Testis (tissue), 3 donors: ENCODE measurements around the gene PRRC2A. TPM values are rescaled to one million over a fixed set of nuclear protein-coding genes. Genes with fewer than 3 reads are reported as not detected.

Experiments
- DNase-seq: peaks from one replicate; pipeline ENCODE4 v3.0.0-alpha.2; 2019
- H3K27ac ChIP-seq, 2 donors: fragments of 200-600 bp; sonication (generic); one replicate each; pipeline ENCODE4 v1.5.1; 2019
- H3K27me3 ChIP-seq: fragments of 200-600 bp; sonication (generic); one replicate; pipeline ENCODE4 v1.5.1; 2019
- H3K36me3 ChIP-seq: fragments of 200-600 bp; sonication (generic); one replicate; pipeline ENCODE4 v1.5.1; 2017; ENCODE audit warnings: low read depth; ENCODE audit errors: missing control alignments
- H3K4me1 ChIP-seq: fragments of 200-600 bp; sonication (generic); one replicate; pipeline ENCODE4 v1.5.1; 2019
- H3K4me3 ChIP-seq, 2 donors: fragments of 200-600 bp; sonication (generic); one replicate each; pipeline ENCODE4 v1.5.1; 2017 to 2019
- H3K9me3 ChIP-seq: fragments of 200-600 bp; sonication (generic); one replicate; pipeline ENCODE4 v1.5.1; 2017
- POLR2A ChIP-seq: fragments of 450-650 bp; IDR thresholded peaks from one replicate; pipeline ENCODE4 v1.6.1; 2017; ENCODE audit warnings: antibody characterized with exemption, mild to moderate bottlenecking, moderate library complexity
- WGBS, 2 donors: methylation state at CpG; one replicate each; pipeline ENCODE4 v1.1.5; 2018; 5-methylcytosine and 5-hydroxymethylcytosine counted together
- intact Hi-C: fragments of 100-400 bp; cut with DNase I; formaldehyde crosslinking; loops from one replicate; pipeline ENCODE4 v1.15.1; 2023; ENCODE audit warnings: low total_unique reads
- microRNA-seq, 2 donors: library from miRNA; unstranded; fragments of <30 nt; microRNA quantifications; one replicate each; pipeline ENCODE4, GENCODE V29; 2016; ENCODE audit warnings: borderline number of aligned reads in 2 of 2, borderline replicate concordance in 1 of 2
- polyA plus RNA-seq: library from polyadenylated mRNA; stranded (reverse); fragments of 350-450 nt; fragmentation: Illumina TruSeq; extraction: RNeasy Lipid Tissue Mini Kit (QIAGEN cat#74804); gene quantifications from one replicate; pipeline ENCODE4 v1.2.3, GENCODE V29; 2014; ENCODE audit warnings: low read depth, low replicate concordance; ENCODE audit not compliant: insufficient read depth
- small RNA-seq, 2 donors: library from RNA; depleted of rRNA; stranded (forward); fragments of <200 nt; gene quantifications; one replicate each; pipeline ENCODE3, GENCODE V24; 2016
- total RNA-seq, 2 donors: library from RNA; depleted of rRNA; stranded (reverse); fragments of >200 nt; gene quantifications; one replicate each; pipeline ENCODE4 v1.2.3, GENCODE V29; 2016

Gene PRRC2A
- total and polyA plus RNA-seq, 3 donors from 2014 or later = 288 to 473 (median 301) TPM

GRCh38 chr6:31686483-31686882 lies 66.0 kb downstream of the PRRC2A start:
- H3K27ac ChIP-seq = no peak overlapping the region
- no peaks in the 10 kb centered on the region for H3K27me3 ChIP-seq
- no peak for TF ChIP-seq POLR2A
- intact Hi-C loops = no loop called here
- WGBS, 2 donors = 67 to 84% methylated on average over 5 of the region's 5 CpGs
- no peak overlapping the region for H3K4me3 ChIP-seq
- DNase-seq = no peak
- no peaks in the 10 kb centered on the region for H3K36me3 ChIP-seq
- peaks cover 9% of the 10 kb centered on the region for H3K4me1 ChIP-seq
- no peaks in the 10 kb centered on the region for H3K9me3 ChIP-seq

DNA sequence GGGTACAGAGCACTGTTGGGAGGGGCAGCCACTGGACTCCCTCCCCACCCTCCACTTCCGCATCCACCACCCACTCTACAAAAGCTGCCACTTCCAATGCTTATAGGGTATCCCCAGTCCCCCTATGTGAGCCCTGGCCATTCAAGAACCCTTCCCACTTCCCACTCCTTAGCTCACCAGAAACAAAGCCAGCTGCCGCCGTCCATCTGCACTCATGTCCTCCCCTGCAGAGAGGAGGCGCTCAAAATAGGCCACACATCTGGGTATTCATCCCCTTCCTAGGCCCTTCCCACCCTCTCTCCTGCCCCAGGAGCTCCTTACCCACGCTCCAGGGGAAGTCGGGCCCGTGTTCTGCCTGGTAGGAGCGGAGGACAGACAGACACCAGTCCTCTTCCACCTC lies 66.8 kb downstream of the PRRC2A start:
- H3K9me3 ChIP-seq = no peaks in the 10 kb centered on the region
- peaks cover 4% of the 10 kb centered on the region for H3K4me1 ChIP-seq
- no peak for TF ChIP-seq POLR2A
- H3K4me3 ChIP-seq = no peak overlapping the region
- intact Hi-C loops = no loop called here
- no peak overlapping the region for H3K27ac ChIP-seq
- WGBS, 2 donors = 81 to 91% methylated on average over 4 to 8 of the region's 8 CpGs
- H3K36me3 ChIP-seq = no peaks in the 10 kb centered on the region
- DNase-seq = no peak
- H3K27me3 ChIP-seq = no peaks in the 10 kb centered on the region

Small RNA genes within 50 kb of the gene (microRNA-seq; reads per million reads assigned to microRNA genes)
- 0 to 1.4 reads per million in 2 donors for gene MIR6832

Small RNA genes within 50 kb of the gene (small RNA-seq; reads per million reads assigned to genes)
- gene MIR6832 (0 reads per million in 2 donors), gene RF00019 (0 reads per million in 2 donors), gene SNORA38 (27.6 to 30.7 reads per million in 2 donors), gene UQCRHP1 (0 reads per million in 2 donors)

Other genes with a start within 250 kb of the PRRC2A start
Only the 30 nearest of the 35 such genes appear.
- gene MICB, start 122.6 kb upstream of the PRRC2A start, total RNA-seq = 1 to 10 TPM; 4.4 to 5.4 TPM
- gene MICB, start 122.6 kb upstream of the PRRC2A start, polyA plus RNA-seq = 4.1 TPM
- not detected for gene MCCD1, start 91.8 kb upstream of the PRRC2A start, total RNA-seq
- gene MCCD1, start 91.8 kb upstream of the PRRC2A start, polyA plus RNA-seq = not detected
- 100 to 1,000 TPM; 312 to 360 TPM for gene DDX39B, start 78.7 kb upstream of the PRRC2A start, total RNA-seq
- gene DDX39B, start 78.7 kb upstream of the PRRC2A start, polyA plus RNA-seq = 250 TPM
- gene ATP6V1G2, start 74.1 kb upstream of the PRRC2A start, total RNA-seq = 1 to 10 TPM; 3.3 to 6.9 TPM
- gene ATP6V1G2, start 74.1 kb upstream of the PRRC2A start, polyA plus RNA-seq = 4.7 TPM
- gene NFKBIL1, start 73.1 kb upstream of the PRRC2A start, total RNA-seq = 10 to 100 TPM; 51.2 to 55.3 TPM
- gene NFKBIL1, start 73.1 kb upstream of the PRRC2A start, polyA plus RNA-seq = 25.9 TPM
- 1 to 10 TPM; 1.3 to 2.6 TPM for gene LTA, start 48.4 kb upstream of the PRRC2A start, total RNA-seq
- 2.0 TPM for gene LTA, start 48.4 kb upstream of the PRRC2A start, polyA plus RNA-seq
- gene TNF, start 45.1 kb upstream of the PRRC2A start, total RNA-seq = under 1 TPM; 0.24 to 0.31 TPM
- gene TNF, start 45.1 kb upstream of the PRRC2A start, polyA plus RNA-seq = 1.1 TPM
- 1 to 10 TPM in 1 of 2 donors, not detected in 1; 2.0 TPM for gene LTB, start 38.3 kb upstream of the PRRC2A start, total RNA-seq
- gene LTB, start 38.3 kb upstream of the PRRC2A start, polyA plus RNA-seq = 7.2 TPM
- gene LST1, start 34.4 kb upstream of the PRRC2A start, total RNA-seq = 1 to 10 TPM in 1 of 2 donors, under 1 TPM in 1; 0.71 to 1.2 TPM
- 13.0 TPM for gene LST1, start 34.4 kb upstream of the PRRC2A start, polyA plus RNA-seq
- gene NCR3, start 27.7 kb upstream of the PRRC2A start, total RNA-seq = 1 to 10 TPM in 1 of 2 donors, not detected in 1; 2.6 TPM
- 1.7 TPM for gene NCR3, start 27.7 kb upstream of the PRRC2A start, polyA plus RNA-seq
- gene AIF1, start 5.5 kb upstream of the PRRC2A start, total RNA-seq = 1 to 10 TPM; 2.9 to 6.3 TPM
- gene AIF1, start 5.5 kb upstream of the PRRC2A start, polyA plus RNA-seq = 34.8 TPM
- 100 to 1,000 TPM; 654 to 710 TPM for gene BAG6, start 31.9 kb downstream of the PRRC2A start, total RNA-seq
- gene BAG6, start 31.9 kb downstream of the PRRC2A start, polyA plus RNA-seq = 861 TPM
- 1 to 10 TPM; 7.5 to 9.8 TPM for gene APOM, start 35.2 kb downstream of the PRRC2A start, total RNA-seq
- 27.9 TPM for gene APOM, start 35.2 kb downstream of the PRRC2A start, polyA plus RNA-seq
- 10 to 100 TPM; 13.9 to 17.8 TPM for gene C6orf47, start 40.1 kb downstream of the PRRC2A start, total RNA-seq
- gene C6orf47, start 40.1 kb downstream of the PRRC2A start, polyA plus RNA-seq = 11.9 TPM
- 10 to 100 TPM; 34.5 to 46.1 TPM for gene GPANK1, start 44.3 kb downstream of the PRRC2A start, total RNA-seq
- 81.3 TPM for gene GPANK1, start 44.3 kb downstream of the PRRC2A start, polyA plus RNA-seq
- gene CSNK2B, start 45.4 kb downstream of the PRRC2A start, total RNA-seq = 100 to 1,000 TPM; 397 to 421 TPM
- 523 TPM for gene CSNK2B, start 45.4 kb downstream of the PRRC2A start, polyA plus RNA-seq
- gene LY6G5B, start 49.3 kb downstream of the PRRC2A start, total RNA-seq = 10 to 100 TPM; 14.0 to 15.9 TPM
- gene LY6G5B, start 49.3 kb downstream of the PRRC2A start, polyA plus RNA-seq = 16.3 TPM
- gene LY6G5C, start 60.4 kb downstream of the PRRC2A start, total RNA-seq = 10 to 100 TPM in 1 of 2 donors, 1 to 10 TPM in 1; 8.7 to 18.3 TPM
- gene LY6G5C, start 60.4 kb downstream of the PRRC2A start, polyA plus RNA-seq = 14.0 TPM
- gene ABHD16A, start 82.6 kb downstream of the PRRC2A start, total RNA-seq = 10 to 100 TPM; 77.0 to 85.9 TPM
- gene ABHD16A, start 82.6 kb downstream of the PRRC2A start, polyA plus RNA-seq = 108 TPM
- not detected for gene LY6G6F, start 86.2 kb downstream of the PRRC2A start, total RNA-seq
- 0.41 TPM for gene LY6G6F, start 86.2 kb downstream of the PRRC2A start, polyA plus RNA-seq
- not detected for gene LY6G6D, start 94.6 kb downstream of the PRRC2A start, total RNA-seq
- gene LY6G6D, start 94.6 kb downstream of the PRRC2A start, polyA plus RNA-seq = not detected
- under 1 TPM in 1 of 2 donors, not detected in 1; 0.39 TPM for gene LY6G6C, start 101.0 kb downstream of the PRRC2A start, total RNA-seq
- 1.4 TPM for gene LY6G6C, start 101.0 kb downstream of the PRRC2A start, polyA plus RNA-seq
- gene MPIG6B, start 102.7 kb downstream of the PRRC2A start, total RNA-seq = under 1 TPM; 0.74 to 0.94 TPM
- 1.3 TPM for gene MPIG6B, start 102.7 kb downstream of the PRRC2A start, polyA plus RNA-seq
- gene DDAH2, start 108.6 kb downstream of the PRRC2A start, total RNA-seq = 10 to 100 TPM; 19.6 to 38.0 TPM
- gene DDAH2, start 108.6 kb downstream of the PRRC2A start, polyA plus RNA-seq = 50.8 TPM
- 10 to 100 TPM; 35.4 to 93.5 TPM for gene CLIC1, start 115.8 kb downstream of the PRRC2A start, total RNA-seq
- 130 TPM for gene CLIC1, start 115.8 kb downstream of the PRRC2A start, polyA plus RNA-seq
- 100 to 1,000 TPM in 1 of 2 donors, 10 to 100 TPM in 1; 77.6 to 135 TPM for gene MSH5, start 119.3 kb downstream of the PRRC2A start, total RNA-seq
- 36.2 TPM for gene MSH5, start 119.3 kb downstream of the PRRC2A start, polyA plus RNA-seq
- gene SAPCD1, start 141.9 kb downstream of the PRRC2A start, total RNA-seq = 10 to 100 TPM; 10.4 to 11.6 TPM
- gene SAPCD1, start 141.9 kb downstream of the PRRC2A start, polyA plus RNA-seq = 5.9 TPM
- 1 to 10 TPM; 3.1 to 6.3 TPM for gene VWA7, start 156.6 kb downstream of the PRRC2A start, total RNA-seq
- gene VWA7, start 156.6 kb downstream of the PRRC2A start, polyA plus RNA-seq = 2.7 TPM
- 100 to 1,000 TPM in 1 of 2 donors, 10 to 100 TPM in 1; 94.8 to 131 TPM for gene VARS1, start 175.0 kb downstream of the PRRC2A start, total RNA-seq
- 156 TPM for gene VARS1, start 175.0 kb downstream of the PRRC2A start, polyA plus RNA-seq
- 10 to 100 TPM; 43.3 to 49.6 TPM for gene LSM2, start 186.3 kb downstream of the PRRC2A start, total RNA-seq
- gene LSM2, start 186.3 kb downstream of the PRRC2A start, polyA plus RNA-seq = 55.5 TPM